ENCODE data around the gene ACYP2.

ACYP2 gene

DNA sequence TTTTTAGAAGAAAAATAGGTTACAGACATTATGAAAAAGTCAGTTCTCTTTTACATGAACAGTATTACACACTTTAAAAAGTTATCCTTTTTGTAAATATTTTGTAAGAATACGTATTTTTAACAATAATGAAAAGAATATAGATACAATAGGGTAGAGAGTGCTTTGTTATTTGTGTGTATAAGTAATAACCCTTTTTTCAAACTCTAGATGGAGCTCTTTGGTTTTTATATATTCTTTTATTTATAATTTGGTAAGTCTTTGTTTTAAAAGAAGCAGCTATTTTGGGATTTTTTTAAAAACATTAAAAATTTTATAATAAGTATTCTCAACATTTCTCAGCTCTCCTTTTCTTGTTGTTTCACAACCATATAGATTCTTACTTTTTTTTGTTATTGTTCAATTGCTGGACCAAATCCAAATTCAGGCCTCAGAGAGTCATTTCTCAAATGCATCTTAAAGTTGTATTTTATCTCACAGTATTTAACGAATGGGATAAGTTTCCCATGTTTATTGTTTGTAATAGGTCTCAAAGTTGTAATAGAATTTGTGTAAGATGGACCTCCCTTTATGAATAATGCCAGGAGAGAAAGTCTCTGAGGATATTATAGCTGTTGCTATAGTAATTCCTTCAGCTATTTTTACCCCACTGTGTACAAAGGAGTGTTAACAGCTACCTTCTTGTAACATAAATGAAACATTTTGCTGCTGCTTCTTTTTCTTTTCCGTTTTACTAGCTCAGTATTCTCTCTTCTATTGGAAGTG is 46.4 kb downstream of the ACYP2 start:
- no peak for DNase-seq

DNA sequence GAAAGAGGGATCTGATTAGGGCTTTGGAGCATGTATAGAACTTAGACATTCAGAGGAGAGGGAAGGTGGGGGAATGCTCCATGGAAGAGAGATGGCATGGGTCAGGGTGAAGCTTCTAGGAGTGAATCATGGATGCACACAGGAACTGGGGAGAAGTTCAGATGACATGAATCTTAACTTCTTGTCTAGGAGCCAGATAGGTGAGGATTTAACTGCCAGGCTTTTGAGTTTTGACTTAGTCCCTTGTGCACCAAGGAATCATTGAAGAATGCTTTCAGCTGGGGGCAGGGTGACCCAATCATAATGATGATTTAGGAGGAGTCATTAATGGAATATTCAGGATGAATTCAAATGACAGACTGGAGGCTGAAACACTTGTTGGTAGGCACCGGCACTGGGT is 48.7 kb downstream of the ACYP2 start:
- no peak for DNase-seq

DNA sequence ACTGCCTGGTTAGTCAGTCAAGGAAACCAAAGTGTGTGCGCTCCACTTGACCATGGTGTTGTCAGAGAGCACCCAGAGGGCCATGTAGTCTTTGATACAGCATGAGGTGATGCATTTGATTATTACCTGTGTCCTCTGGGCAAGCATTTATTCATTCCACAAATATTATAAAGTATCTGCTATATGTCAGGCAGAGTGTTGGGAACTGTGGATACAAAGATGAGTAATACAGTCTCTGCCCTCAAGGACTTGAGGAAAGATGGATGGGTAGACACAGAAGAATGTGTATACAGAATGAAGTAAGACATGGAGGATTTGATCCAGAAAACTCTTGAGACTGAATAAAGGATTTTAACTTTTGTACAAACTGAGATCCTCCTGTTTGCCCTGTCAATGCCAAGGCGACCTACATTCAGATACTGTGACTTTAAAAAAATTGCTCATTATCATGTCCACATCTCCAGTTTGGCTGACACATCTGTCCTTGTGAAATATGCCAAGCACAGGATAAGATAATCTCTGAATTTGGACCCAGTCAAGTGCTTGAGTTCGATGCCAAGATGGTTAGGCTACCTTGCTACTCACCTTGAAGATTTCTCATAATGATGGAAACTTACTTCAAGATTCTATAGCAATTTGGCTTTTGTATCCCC is 50.8 kb downstream of the ACYP2 start:
- DNase-seq = no peak

DNA sequence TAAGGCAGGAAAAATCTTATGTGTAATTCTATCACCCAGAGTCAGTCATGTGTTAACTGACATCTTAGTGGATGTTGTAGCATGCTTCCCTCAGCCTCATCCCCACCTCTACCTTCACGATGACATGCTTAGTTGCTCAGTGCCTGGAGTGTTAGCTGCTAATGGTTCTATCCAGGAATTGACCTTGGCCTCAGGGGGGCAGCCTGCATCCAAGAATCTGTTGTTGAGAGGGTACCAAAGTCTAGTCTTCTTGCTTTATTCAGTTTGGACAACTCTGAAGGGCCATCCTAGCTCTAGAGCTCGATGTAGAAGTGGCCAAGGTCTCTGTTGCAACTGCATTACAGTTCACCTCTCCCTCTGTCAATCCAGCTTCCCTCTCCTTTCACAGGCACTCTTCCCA is 61.2 kb downstream of the ACYP2 start:
- DNase-seq = no peak

DNA sequence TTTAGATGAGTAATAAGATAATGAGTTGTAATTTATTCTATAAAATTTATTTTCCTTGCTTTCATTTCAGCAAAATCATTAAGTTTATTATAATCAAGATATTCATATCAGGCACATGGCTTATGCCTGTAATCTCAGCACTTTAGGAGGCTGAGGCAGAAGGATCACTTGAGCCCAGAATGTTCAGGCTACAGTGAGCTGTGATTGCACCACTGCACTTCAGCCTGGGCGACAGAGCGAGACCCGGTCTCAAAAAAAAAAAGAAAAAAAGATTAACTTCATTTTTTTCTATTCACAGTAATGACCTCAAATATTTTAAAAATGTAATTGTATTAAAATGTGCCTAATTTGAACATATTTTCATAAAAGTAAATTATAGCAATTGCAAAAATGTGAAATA is 67.9 kb downstream of the ACYP2 start:
- DNase-seq = no peak

DNA sequence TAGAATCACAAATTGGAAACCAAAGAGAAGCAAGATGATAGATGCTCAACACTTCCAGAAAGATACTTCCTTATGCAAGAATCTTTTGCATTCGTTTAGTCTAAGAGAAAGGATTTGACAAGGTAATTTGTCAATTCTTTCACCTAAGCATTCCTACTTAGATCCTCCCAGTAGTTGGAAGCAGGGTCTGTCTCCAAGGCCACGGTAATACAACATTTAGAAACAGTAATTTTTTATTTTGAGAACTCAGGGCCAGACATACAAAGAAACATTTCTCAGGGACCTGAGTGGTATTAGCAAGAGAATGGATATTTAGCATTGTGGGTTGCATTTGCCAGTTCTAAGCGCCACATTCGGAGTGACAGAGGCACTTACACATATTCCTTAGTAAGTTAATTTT is 68.6 kb downstream of the ACYP2 start:
- DNase-seq = no peak

DNA sequence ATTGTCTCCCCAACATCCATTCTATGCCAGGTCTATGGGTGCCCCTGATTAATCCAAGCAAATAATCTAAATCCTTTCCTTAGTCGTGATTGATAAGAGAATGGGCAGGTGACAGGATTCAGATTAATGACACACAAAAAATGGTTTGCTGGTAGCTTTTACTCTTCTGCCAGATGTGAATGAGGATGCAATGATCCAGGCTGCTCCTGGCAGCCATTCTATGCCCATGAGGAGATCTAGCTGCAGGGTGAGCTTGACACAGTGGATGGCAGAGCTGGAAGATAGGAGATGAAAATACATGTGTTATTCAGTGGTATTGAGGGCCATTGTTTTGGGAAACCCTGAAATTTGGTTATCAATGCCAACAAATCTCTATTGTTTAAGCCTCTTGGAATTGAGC is 69.7 kb downstream of the ACYP2 start:
- no peak for DNase-seq

DNA sequence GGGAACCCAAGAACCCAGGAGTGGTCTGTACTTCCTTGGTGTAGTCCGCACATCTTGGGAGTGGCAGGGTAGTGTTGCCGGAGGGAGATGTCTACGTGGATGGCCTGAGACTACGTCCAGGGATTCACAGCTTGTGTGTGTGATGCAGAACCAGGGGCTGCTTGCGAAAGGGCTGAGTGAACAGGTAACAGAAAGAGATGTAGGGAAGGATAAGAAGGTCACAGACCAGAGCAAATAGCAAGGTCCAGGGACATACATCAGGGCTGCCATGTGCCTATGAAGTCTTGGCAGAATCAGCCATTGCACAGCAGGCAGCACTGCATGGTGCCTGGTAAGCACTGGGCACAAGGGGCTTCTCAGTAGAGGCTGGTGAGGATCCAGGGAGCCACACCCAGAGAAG is 71.9 kb downstream of the ACYP2 start:
- DNase-seq = no peak

DNA sequence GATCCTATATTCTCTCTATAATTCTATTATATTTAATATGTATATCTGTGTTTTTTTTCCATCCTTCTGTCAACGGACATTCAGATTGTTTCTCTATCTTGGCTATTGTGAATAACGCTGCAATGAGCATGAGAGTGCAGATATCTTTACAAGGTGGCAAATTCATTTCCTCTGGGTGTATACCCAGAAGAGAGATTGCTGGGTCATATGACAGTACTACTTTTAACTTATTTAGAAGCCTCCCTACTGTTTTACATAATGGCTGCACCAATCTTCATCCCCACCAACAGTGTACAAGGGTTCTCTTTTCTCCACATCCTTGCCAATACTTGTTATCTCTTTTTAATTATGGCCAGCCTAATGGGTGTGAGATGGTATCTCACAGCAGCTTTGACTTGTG is 74.1 kb downstream of the ACYP2 start:
- no peak for DNase-seq

DNA sequence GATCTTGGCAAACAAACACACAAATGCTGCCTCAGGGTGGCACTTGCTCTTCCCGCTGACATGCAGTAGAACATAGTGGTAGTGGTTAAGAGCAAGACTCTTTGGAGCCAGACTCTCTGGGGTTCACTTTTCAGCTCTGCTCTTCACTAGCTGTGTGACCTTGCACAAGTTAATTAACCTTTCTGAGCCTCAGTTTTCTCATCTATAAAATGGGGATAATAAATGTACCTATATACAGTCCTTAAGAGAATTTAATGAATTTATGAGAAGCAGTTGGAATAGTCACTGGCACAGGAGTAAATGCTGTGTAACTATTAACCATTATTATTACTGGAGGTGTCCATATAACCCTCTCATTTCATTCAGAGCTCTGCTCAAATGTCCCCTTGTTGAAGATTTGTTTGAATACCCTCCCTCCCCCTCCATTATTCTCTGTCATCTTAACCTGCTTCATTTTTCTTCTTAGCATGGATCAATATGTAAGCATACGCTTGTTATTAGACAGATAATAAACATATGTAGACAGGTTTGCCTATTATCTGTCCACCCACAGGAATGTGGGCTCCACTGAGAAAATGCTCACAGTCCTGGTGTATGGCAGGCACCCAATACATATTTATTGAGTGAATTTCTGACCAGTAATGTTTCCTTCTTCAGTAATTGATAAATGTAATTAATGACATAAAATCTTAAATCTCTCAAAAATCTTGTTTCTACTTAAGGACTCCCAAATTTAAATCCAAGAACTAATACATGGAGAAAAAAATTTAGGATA is 76.1 kb downstream of the ACYP2 start:
- no peak for DNase-seq

DNA sequence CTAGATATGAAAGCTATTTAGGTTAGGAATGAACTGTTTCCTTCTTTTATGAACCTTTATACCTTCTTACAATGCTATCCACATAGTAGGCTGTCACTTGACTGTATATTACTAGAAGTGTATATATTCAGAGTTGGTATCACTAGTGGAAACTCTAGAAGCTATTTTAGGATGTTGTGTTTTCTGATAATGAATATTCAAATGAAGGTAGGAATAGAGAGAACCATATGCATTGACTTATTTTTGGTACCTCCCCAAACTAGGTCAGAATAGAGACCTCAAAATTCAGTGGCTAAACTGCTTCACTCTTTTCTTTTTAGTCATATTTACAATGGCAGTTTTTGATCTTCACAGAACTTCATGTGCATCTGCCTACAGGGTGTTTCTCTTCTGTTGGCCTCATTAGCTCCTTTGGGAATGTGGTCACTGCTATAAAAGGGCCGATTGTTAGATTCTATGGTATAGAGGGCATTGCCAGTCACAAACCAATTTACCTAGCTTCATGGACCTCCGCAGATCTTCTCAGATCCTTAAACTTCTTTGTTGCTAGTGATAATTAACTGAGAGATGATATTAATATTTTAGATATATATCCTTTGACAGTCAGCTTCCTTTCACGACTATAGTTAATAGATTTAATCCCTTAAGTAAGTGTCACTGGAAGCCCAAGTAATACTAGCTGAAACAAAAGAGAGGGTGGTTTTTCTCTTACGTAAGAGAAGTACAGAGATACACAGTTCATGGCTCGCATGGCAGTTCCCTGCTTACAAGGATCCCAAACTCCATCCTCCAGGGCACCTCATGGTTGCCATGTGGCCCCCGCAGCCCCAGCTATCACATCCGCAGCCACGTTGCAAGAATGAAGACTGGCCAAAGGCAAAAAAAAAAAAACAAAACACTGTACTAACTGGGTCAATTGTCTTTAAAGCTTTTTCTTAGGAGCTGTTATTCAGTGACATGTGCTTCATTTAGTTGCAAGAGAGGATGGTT is 79.6 kb downstream of the ACYP2 start:
- no peak for DNase-seq

DNA sequence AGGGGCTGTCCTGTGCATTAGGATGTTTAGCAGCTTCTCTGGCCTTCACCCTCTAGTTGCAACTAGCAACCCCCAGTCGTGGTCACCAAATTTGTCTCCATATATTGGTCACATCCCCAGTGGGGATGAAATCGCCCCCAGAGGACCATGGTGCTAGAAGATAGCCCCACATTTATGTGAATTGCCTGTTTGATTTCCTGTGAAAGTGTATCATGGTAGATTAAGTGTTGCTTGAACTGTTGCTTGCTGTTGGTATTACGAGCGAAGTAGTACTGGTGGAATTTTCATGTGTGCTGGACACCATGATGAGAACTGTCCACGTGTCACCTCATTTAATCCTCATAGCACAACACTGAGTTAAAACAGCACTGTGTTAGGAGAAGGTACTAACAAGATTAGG is 81.2 kb downstream of the ACYP2 start:
- DNase-seq = no peak

DNA sequence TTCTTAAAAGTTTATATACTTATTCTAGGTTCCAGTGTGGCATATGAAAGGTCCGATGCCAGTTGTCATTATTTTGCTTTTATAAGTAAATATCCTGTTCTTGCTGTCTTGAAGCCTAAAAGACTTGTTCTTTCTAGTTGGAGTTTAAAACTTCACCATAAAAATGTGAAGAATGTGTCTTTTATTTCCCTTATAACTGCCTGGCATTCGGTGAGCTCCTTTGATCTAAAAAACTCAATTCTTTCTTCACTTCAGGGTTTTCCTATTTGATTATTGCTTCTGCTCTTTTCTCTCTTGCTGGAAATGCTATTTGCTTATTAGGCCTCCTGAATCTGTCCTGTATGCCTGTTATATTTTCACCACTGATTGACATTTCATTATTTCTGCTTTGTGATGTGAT is 89.1 kb downstream of the ACYP2 start:
- DNase-seq = no peak

DNA sequence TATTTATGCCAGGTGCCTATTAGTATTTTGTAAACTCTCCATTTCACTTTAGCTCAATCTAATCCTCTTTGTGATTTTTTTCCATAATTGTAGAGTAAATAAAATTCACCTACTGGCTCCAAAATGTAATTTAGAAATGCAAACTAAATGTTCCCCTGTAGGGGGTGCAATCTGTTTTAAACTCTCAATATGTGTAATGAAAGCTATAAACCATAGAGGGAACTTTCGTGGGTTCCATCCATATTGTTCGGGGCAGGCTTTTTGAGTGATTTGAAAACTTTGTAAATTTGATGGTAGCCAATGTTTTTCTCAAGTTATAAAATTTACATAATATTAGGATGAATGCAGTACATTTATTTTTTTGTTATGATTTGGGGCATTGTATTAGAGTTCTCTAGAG is 91.2 kb downstream of the ACYP2 start:
- DNase-seq = no peak

DNA sequence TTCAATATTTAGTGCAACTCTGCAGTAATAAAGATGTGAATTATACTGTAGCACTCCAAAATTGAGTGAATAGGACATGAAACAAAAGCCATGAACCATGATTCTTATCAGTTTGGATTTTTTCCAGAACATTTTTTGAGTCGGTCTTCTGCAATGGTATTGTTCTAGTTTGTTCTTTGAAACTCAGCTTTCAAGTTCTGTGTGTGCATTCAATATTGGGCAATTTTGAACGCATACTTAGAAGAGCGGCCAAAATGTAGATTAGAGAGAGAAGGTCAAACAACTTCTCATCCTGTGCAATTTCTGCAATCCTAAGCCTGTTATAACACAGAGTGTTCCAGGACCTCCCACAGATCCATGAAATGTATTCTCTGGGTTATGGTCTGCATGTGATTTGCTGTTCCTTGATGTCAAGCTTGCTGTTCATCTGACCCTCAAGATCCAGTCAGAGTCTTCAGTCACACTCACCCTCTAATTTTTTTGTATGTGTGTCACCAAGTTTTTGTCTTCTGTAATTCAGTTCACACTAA is 92.3 kb downstream of the ACYP2 start:
- no peak for DNase-seq

DNA sequence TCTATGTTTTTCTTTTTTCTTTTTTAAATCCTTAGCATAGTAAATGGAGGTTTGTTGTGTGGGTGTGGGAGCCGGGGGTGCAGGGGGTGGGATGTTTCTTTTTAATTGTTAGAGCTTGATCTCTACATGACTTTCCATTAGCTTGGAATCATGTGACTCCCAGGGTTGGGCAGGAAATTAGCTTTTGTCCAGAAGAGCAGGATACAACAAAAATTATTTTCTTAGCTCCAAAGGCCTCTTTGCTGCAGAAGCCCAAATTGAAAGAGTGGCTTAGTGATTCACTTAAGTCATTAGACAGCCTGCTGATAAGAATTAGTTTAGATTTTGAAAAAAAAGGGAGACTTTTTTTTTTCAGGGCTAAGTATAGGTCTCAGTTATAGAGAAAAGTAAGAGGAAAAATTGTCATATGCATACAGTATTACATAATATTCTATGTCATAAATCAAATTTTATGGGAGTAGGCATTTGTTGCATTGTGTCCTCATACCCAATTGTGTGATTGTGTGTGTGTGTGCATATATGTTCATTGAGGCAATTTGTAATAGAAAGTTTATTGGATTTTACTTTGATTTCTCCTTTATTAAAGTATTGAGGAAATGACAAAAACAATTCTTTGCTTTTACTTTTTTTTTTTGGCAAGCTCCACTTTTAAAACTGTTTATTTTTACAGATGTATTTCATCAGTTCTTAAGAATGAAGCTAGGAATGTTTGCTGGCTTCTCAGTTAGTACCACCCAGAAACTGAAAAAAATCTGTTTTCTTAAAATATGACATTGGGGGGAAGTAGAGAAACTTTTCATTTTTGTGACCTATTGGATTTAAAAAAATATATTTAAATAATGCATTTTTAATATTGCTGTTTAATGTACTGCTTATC is 93.2 kb downstream of the ACYP2 start:
- no peak for DNase-seq

DNA sequence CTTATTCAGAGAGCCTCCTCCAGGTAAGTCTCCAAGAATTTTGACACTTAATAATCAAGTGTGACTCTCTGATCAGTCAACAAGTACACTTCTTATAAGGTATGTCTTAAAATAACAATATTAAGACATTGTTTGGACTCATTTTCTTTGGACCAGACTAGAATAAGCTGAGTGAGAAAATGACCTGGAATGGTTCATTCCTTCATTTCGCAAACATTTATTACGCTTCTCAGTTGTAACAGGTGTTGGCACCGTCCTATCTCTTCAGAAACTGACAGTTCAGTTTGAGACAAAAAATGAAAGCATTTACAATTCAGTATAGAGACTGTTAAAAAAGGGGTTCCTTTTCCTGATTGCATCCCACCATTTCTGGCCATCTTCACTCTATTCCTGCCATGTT is 94.0 kb downstream of the ACYP2 start:
- no peak for DNase-seq

DNA sequence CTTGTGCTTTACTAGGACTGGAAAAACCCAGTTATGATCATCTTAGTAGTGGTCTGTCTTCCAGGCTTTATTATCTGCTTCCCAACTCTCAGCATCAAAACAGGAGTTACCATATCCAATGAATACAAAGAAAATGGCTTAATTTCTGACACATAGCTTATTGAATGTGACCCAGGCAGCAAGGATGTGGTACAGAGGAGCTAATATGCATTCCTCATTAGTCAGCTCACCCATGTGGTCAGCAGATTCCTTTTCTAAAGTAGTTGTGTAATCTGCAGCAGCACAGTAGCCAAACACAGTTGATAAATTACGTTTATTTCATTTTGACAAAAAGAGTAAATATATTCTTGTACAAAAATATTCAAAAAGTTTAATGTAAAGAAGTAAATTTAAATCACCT is 97.0 kb downstream of the ACYP2 start:
- no peak for DNase-seq

DNA sequence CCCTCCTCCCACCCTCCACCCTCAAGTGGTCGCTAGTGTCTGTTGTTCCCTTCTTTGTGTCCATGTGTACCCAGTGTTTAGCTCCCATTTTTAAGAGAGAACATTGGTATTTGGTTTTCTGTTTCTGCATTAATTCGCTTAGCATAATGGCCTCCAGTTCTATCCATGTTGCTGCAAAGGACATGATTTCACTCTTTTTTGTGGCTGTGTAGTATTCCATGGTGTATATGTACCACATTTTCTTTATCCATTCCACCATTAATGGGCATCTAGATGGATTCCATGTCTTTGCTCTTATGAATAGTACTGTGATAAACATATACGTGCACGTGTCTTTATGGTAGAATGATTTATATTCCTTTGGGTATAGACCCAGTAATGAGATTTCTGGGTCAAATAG is 97.7 kb downstream of the ACYP2 start:
- no peak for DNase-seq

DNA sequence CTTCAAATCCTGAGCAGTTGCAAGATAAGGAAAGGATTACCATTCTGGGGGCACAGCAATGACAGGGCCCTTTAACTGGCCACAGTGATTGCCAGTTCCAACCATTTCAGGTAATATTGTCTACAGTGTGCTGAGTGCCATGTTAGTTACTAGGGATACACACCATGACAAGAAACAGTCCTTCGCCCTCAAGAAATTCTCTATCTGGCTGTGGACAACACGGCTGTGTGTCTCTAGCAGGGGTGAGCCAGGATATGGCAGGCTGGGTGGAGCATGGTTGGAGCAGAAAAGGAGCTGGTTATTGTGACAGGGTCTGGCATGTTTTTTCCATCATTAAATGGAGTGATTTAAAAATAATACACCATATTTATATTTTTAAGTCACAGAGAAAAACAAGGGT is 109.6 kb downstream of the ACYP2 start:
- DNase-seq = no peak

DNA sequence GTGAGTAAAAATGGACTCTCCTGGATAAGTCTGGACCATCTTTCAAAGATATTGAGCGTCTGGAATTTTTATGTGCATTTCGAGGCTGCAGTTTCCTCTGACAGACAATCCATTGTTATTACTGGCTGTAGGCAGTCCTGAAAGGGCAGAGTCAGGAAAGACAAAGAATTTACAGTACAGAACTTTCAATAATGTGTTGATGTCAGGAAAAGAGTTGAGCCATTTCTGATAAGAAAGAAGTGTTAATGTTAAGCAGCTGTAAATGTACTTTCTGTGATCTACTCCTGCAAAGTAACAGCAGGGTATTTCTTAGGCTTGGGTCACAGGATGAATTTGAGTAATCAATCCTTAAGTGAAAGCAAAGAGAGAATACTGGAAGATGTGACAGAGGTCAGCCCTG is 110.8 kb downstream of the ACYP2 start:
- DNase-seq = no peak

DNA sequence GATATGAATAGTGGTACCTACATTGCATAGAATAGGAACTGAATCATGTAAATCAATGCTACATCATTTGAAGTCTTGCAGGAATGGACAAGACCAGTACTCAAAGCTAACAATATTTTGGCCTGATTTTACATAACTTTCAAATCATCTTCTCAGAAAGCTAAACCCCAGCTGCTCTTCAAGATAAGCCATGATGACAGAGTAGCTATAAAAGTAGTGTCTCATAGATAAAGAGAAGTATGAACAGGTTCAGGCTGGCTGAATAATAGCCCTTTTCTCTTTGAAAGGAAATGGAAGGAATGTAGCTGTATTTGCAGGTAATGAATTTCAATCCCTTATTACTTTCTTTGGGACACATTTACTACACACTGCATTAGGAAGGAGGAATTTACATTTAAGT is 112.4 kb downstream of the ACYP2 start:
- no peak for DNase-seq

Data from central memory CD4-positive, alpha-beta T cell (primary cell).